H9 (cell line): ENCODE data around the gene PF4V1. TPM values are rescaled to one million over a fixed set of nuclear protein-coding genes. Genes with fewer than 3 reads are reported as not detected.

Experiments
- DNase-seq: peaks from one replicate; pipeline ENCODE4 v3.0.0-alpha.2; 2017
- H2AFZ ChIP-seq: one replicate; pipeline ENCODE4 v1.6.1; 2013; ENCODE audit warnings: mild to moderate bottlenecking, low read length, control low read depth, moderate library complexity
- H2AK5ac ChIP-seq: 2 replicates; pipeline ENCODE4 v1.6.1; 2013; ENCODE audit warnings: low read length, control low read depth, mixed read lengths; ENCODE audit not compliant: insufficient read length
- H2BK120ac ChIP-seq: one replicate; pipeline ENCODE4 v1.6.1; 2013; ENCODE audit warnings: low read depth, mild to moderate bottlenecking, low read length, control low read depth, inconsistent platforms; ENCODE audit not compliant: poor library complexity, severe bottlenecking
- H2BK12ac ChIP-seq: 2 replicates; pipeline ENCODE4 v1.6.1; 2013; ENCODE audit warnings: low read length, control low read depth, mixed read lengths, low read depth; ENCODE audit not compliant: insufficient read length
- H2BK15ac ChIP-seq: 2 replicates; pipeline ENCODE4 v1.6.1; 2013; ENCODE audit warnings: low read depth, low read length, control low read depth
- H2BK20ac ChIP-seq: one replicate; pipeline ENCODE4 v1.6.1; 2013; ENCODE audit warnings: low read depth, mild to moderate bottlenecking, low read length, control low read depth, inconsistent platforms; ENCODE audit not compliant: poor library complexity, severe bottlenecking
- H2BK5ac ChIP-seq: 2 replicates; pipeline ENCODE4 v1.6.1; 2013; ENCODE audit warnings: low read length, control low read depth, mixed read lengths; ENCODE audit not compliant: insufficient read length
- H3K14ac ChIP-seq: 2 replicates; pipeline ENCODE4 v1.6.1; 2013; ENCODE audit warnings: low read length, control low read depth; ENCODE audit not compliant: insufficient read depth
- H3K18ac ChIP-seq: 2 replicates; pipeline ENCODE4 v1.6.1; 2013; ENCODE audit warnings: low read depth, mild to moderate bottlenecking, mixed read lengths, low read length, control low read depth; ENCODE audit not compliant: insufficient read length
- H3K23ac ChIP-seq: 2 replicates; pipeline ENCODE4 v1.6.1; 2013; ENCODE audit warnings: low read length, control low read depth, mixed read lengths, low read depth; ENCODE audit not compliant: insufficient read length
- H3K23me2 ChIP-seq: 2 replicates; pipeline ENCODE4 v1.6.1; 2013; ENCODE audit warnings: low read depth, mild to moderate bottlenecking, mixed read lengths, low read length, control low read depth; ENCODE audit not compliant: insufficient read length, poor library complexity, severe bottlenecking
- H3K27ac ChIP-seq: 2 replicates; pipeline ENCODE4 v1.5.1; 2013; ENCODE audit warnings: low read length, control low read depth, mixed read lengths, low read depth; ENCODE audit not compliant: insufficient read length
- H3K27me3 ChIP-seq: 2 replicates; pipeline ENCODE4 v1.6.1; 2013; ENCODE audit warnings: low read length, control low read depth, inconsistent platforms; ENCODE audit not compliant: insufficient read depth
- H3K4ac ChIP-seq: 2 replicates; pipeline ENCODE4 v1.6.1; 2013; ENCODE audit warnings: low read depth, mild to moderate bottlenecking, control low read depth, inconsistent platforms, low read length, moderate library complexity
- H3K4me1 ChIP-seq: 2 replicates; pipeline ENCODE4 v1.6.1; 2013; ENCODE audit warnings: low read length, control low read depth, inconsistent platforms; ENCODE audit not compliant: insufficient read depth
- H3K4me2 ChIP-seq: 2 replicates; pipeline ENCODE4 v1.6.1; 2013; ENCODE audit warnings: low read length, control low read depth, mixed read lengths; ENCODE audit not compliant: insufficient read length, insufficient read depth
- H3K56ac ChIP-seq: 2 replicates; pipeline ENCODE4 v1.6.1; 2013; ENCODE audit warnings: low read depth, mild to moderate bottlenecking, mixed read lengths, low read length, control low read depth; ENCODE audit not compliant: insufficient read length
- H3K79me1 ChIP-seq: 2 replicates; pipeline ENCODE4 v1.6.1; 2013; ENCODE audit warnings: low read depth, mild to moderate bottlenecking, moderate library complexity, low read length, control low read depth, inconsistent platforms; ENCODE audit not compliant: insufficient read depth, poor library complexity, severe bottlenecking
- H3K79me2 ChIP-seq: 2 replicates; pipeline ENCODE4 v1.6.1; 2013; ENCODE audit warnings: low read length, control low read depth, inconsistent platforms; ENCODE audit not compliant: insufficient read depth
- H3K9ac ChIP-seq: 2 replicates; pipeline ENCODE4 v1.6.1; 2013; ENCODE audit warnings: low read length, control low read depth, mixed read lengths; ENCODE audit not compliant: insufficient read length; ENCODE audit errors: extremely low read depth
- H3K9me3 ChIP-seq: one replicate; pipeline ENCODE4 v1.6.1; 2013; ENCODE audit warnings: low read depth, low read length, inconsistent platforms; ENCODE audit not compliant: control insufficient read depth
- H3T11ph ChIP-seq: one replicate; pipeline ENCODE4 v1.6.1; 2013; ENCODE audit warnings: mild to moderate bottlenecking, low read length, control low read depth, inconsistent platforms
- H4K20me1 ChIP-seq: one replicate; pipeline ENCODE4 v1.6.1; 2013; ENCODE audit not compliant: control insufficient read depth, insufficient read length, insufficient read depth
- H4K5ac ChIP-seq: 2 replicates; pipeline ENCODE4 v1.6.1; 2013; ENCODE audit warnings: low read depth, mild to moderate bottlenecking, mixed read lengths, low read length, control low read depth; ENCODE audit not compliant: insufficient read length
- H4K8ac ChIP-seq: replicated peaks from 2 replicates; pipeline ENCODE4 v1.6.1; 2013; ENCODE audit warnings: low read length, control low read depth, mixed read lengths, low read depth; ENCODE audit not compliant: insufficient read length
- H4K91ac ChIP-seq: 2 replicates; pipeline ENCODE4 v1.6.1; 2013; ENCODE audit warnings: low read depth, mild to moderate bottlenecking, moderate library complexity, mixed read lengths, low read length, control low read depth; ENCODE audit not compliant: insufficient read length
- H3K27ac Mint-ChIP-seq, 3 experiments: 2 replicates in 2 of 3; 3 replicates in 1 of 3; pipeline ENCODE4 v1.8.0; 2020 to 2021; ENCODE audit warnings: mixed read lengths in 3 of 3, mild to moderate bottlenecking in 1 of 3, moderate library complexity in 1 of 3
- H3K27me3 Mint-ChIP-seq: 2 replicates; pipeline ENCODE4 v1.8.0; 2021; ENCODE audit warnings: low read depth, mild to moderate bottlenecking, moderate library complexity, mixed read lengths
- H3K36me3 Mint-ChIP-seq, 3 experiments: 2 replicates in 2 of 3; 3 replicates in 1 of 3; pipeline ENCODE4 v1.8.0; 2020 to 2021; ENCODE audit warnings: low read depth in 3 of 3, mixed read lengths in 3 of 3; ENCODE audit not compliant: insufficient read depth in 1 of 3
- H3K4me1 Mint-ChIP-seq, 2 experiments: 2 replicates each; pipeline ENCODE4 v1.8.0; 2020; ENCODE audit warnings: mixed read lengths in 2 of 2
- H3K4me3 Mint-ChIP-seq, 2 experiments: 2 replicates in 1 of 2; 3 replicates in 1 of 2; pipeline ENCODE4 v1.8.0; 2020 to 2021; ENCODE audit warnings: mild to moderate bottlenecking in 2 of 2, mixed read lengths in 2 of 2, moderate library complexity in 1 of 2
- H3K9me3 Mint-ChIP-seq, 2 experiments: 2 replicates in 1 of 2; 3 replicates in 1 of 2; pipeline ENCODE4 v1.8.0; 2020; ENCODE audit warnings: mild to moderate bottlenecking in 2 of 2, mixed read lengths in 2 of 2, moderate library complexity in 1 of 2
- WGBS: extraction: QIAGEN DNeasy Blood & Tissue Kit; methylation state at CpG from one replicate; pipeline ENCODE4 v1.1.7; 2013; ENCODE audit warnings: missing lambda C conversion rate, low lambda C conversion rate, mixed read lengths; ENCODE audit not compliant: insufficient read length; ENCODE audit errors: extremely low coverage; 5-methylcytosine and 5-hydroxymethylcytosine counted together
- total RNA-seq: library from RNA; stranded (reverse); gene quantifications from 2 replicates; pipeline ENCODE4 v1.2.1, GENCODE V29; 2021
- TF ChIP-seq, protein P1 (sequence below): fragments of 200-600 bp; sonication (generic); conservative IDR thresholded peaks from 3 replicates; pipeline ENCODE4 v1.8.0; 2021; ENCODE audit warnings: antibody characterized with exemption, mild to moderate bottlenecking

Gene PF4V1
- total RNA-seq, 1 experiment from 2014 or later = not detected

DNA sequence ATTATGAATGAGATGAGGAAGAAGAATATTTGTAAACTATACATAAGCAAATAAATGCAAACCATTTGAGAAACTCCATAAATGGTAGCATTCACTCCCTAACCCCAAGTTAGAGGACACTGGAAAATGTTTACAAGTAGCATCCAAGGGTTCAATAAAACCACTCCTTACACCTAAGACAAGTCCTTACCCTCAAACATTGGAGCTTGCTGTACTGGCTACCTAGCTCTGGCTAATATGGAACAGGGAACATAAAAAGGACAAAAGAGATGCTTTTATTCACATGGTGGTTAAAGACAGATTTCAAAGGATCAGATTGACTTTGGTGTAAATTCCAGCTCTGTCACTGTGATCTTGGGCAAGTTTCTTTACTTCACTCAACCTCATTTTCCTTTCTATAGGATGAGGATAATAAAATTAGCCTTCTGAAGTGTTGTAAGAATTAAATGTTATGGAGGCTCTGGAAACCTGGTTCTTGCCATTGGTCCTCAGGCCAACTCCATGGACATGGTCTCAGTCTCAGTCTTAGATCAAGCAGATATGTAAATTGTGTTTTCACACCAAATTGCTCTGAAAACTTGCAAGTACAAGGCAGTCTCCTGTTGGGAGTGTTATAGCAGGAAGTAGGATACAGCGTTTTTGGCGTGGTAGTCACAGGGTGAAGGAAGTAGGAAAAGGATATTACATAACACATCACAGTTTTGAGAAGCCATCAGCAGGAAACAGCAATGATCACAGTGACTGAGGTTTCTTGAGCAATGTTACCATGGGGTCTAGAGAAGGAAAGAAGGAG, 19.4 kb downstream of the PF4V1 start:
- H2BK12ac ChIP-seq = no peak overlapping the region
- H2BK5ac ChIP-seq = no peak overlapping the region
- H3K4me2 ChIP-seq = no peak overlapping the region
- H4K20me1 ChIP-seq = no peaks in the 10 kb centered on the region
- H3K23me2 ChIP-seq = peaks cover 12% of the 10 kb centered on the region
- no peak overlapping the region for H3K4ac ChIP-seq
- no peak overlapping the region for H2BK20ac ChIP-seq
- no peak overlapping the region for H3K27ac Mint-ChIP-seq
- no peak overlapping the region for H3K14ac ChIP-seq
- H2AK5ac ChIP-seq = no peak overlapping the region
- no peak overlapping the region for H3K23ac ChIP-seq
- no peaks in the 10 kb centered on the region for H3K79me1 ChIP-seq
- no peak overlapping the region for H4K5ac ChIP-seq
- no peaks in the 10 kb centered on the region; the same call in 1 of the 2 replicates for H3K27me3 ChIP-seq
- H3T11ph ChIP-seq = no peak overlapping the region
- no peak overlapping the region for H4K91ac ChIP-seq
- no peak for DNase-seq
- H3K79me2 ChIP-seq = no peaks in the 10 kb centered on the region
- 0 out of 2 replicates have a peak, but pooled peaks cover 2% of the 10 kb centered on the region for H3K4me1 ChIP-seq
- no peak overlapping the region for H3K27ac ChIP-seq
- no peak overlapping the region for H4K8ac ChIP-seq
- peaks cover 15 to 21% of the 10 kb centered on the region in 2 experiments for H3K4me1 Mint-ChIP-seq
- no peak overlapping the region for H3K4me3 Mint-ChIP-seq
- H2BK15ac ChIP-seq = no peak overlapping the region
- no peak overlapping the region for H3K56ac ChIP-seq
- no peak overlapping the region for H2BK120ac ChIP-seq
- no peaks in the 10 kb centered on the region for H3K36me3 Mint-ChIP-seq
- H3K9me3 ChIP-seq = no peaks in the 10 kb centered on the region
- no peaks in the 10 kb centered on the region for H3K9me3 Mint-ChIP-seq
- TF ChIP-seq, protein P1, sequence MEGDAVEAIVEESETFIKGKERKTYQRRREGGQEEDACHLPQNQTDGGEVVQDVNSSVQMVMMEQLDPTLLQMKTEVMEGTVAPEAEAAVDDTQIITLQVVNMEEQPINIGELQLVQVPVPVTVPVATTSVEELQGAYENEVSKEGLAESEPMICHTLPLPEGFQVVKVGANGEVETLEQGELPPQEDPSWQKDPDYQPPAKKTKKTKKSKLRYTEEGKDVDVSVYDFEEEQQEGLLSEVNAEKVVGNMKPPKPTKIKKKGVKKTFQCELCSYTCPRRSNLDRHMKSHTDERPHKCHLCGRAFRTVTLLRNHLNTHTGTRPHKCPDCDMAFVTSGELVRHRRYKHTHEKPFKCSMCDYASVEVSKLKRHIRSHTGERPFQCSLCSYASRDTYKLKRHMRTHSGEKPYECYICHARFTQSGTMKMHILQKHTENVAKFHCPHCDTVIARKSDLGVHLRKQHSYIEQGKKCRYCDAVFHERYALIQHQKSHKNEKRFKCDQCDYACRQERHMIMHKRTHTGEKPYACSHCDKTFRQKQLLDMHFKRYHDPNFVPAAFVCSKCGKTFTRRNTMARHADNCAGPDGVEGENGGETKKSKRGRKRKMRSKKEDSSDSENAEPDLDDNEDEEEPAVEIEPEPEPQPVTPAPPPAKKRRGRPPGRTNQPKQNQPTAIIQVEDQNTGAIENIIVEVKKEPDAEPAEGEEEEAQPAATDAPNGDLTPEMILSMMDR = no peak
- no peak overlapping the region for H2AFZ ChIP-seq
- WGBS = no CpG with 5 or more reads among the region's 2 CpGs
- no peak overlapping the region for H3K18ac ChIP-seq
- peaks cover 51% of the 10 kb centered on the region for H3K27me3 Mint-ChIP-seq
- no peak overlapping the region for H3K9ac ChIP-seq
